ENCODE measurements around the gene KCNE1.
"Not testable (repeated sequence)": the region's sequence is repeated elsewhere in the genome, so short reads cannot be mapped to it uniquely, and the experiment has no call there.

The KCNE1 gene

GRCh38 chr21:34406676-34407075, 105.3 kb downstream of the KCNE1 start:
- not testable (repeated sequence) for DNase-seq

GRCh38 chr21:34406102-34406501, 105.9 kb downstream of the KCNE1 start:
- not testable (repeated sequence) for DNase-seq

- not testable (repeated sequence) for DNase-seq
These were observed 106.3 kb downstream of the KCNE1 start for GRCh38 chr21:34405686-34406085.

- DNase-seq, result not testable (repeated sequence)
These were observed 107.3 kb downstream of the KCNE1 start for GRCh38 chr21:34404742-34405141.

- not testable (repeated sequence) for DNase-seq
These were observed 111.5 kb downstream of the KCNE1 start for GRCh38 chr21:34400522-34400921.

All from cortex of kidney (tissue), 1 donor.